GM12875 (cell line): ENCODE measurements around the gene SPATA33.

Source experiments
- H3K4me3 ChIP-seq: one replicate; pipeline ENCODE4 v1.5.1; 2011; ENCODE audit warnings: low read depth, low read length, control low read depth
- TF ChIP-seq, protein P1 (sequence below): IDR thresholded peaks from 2 replicates; pipeline ENCODE4 v1.5.1; 2011; ENCODE audit warnings: low read depth, mild to moderate bottlenecking, control low read depth, inconsistent platforms, low read length, moderate library complexity, borderline replicate concordance; ENCODE audit not compliant: insufficient read depth

The SPATA33 gene

DNA sequence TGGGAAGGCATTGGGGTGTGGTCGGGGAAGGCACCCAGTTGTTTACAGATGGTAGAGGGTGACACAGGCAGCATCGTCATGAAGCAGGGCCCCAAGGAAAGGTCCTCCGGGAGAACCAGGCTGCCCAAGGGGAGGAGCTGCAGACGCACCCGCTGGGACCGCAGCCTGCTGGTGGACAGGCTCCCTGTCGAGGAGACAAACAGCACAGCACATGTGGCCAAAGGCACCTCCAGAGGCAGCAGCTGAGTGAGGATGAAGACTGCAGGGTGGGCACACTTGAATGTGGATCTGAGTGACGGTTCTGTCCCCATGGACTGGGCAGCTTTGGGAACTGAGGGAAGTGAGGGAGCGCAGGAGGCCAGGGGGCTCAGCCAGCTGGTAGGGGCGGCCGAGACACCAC, 12.5 kb upstream of the SPATA33 start:
- no peak overlapping the region for H3K4me3 ChIP-seq
- TF ChIP-seq, protein P1, sequence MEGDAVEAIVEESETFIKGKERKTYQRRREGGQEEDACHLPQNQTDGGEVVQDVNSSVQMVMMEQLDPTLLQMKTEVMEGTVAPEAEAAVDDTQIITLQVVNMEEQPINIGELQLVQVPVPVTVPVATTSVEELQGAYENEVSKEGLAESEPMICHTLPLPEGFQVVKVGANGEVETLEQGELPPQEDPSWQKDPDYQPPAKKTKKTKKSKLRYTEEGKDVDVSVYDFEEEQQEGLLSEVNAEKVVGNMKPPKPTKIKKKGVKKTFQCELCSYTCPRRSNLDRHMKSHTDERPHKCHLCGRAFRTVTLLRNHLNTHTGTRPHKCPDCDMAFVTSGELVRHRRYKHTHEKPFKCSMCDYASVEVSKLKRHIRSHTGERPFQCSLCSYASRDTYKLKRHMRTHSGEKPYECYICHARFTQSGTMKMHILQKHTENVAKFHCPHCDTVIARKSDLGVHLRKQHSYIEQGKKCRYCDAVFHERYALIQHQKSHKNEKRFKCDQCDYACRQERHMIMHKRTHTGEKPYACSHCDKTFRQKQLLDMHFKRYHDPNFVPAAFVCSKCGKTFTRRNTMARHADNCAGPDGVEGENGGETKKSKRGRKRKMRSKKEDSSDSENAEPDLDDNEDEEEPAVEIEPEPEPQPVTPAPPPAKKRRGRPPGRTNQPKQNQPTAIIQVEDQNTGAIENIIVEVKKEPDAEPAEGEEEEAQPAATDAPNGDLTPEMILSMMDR, result no peak

- no peak overlapping the region for H3K4me3 ChIP-seq
- TF ChIP-seq, protein P1, result no peak
These were observed 11.4 kb upstream of the SPATA33 start for GRCh38 chr16:89646270-89646669.

DNA sequence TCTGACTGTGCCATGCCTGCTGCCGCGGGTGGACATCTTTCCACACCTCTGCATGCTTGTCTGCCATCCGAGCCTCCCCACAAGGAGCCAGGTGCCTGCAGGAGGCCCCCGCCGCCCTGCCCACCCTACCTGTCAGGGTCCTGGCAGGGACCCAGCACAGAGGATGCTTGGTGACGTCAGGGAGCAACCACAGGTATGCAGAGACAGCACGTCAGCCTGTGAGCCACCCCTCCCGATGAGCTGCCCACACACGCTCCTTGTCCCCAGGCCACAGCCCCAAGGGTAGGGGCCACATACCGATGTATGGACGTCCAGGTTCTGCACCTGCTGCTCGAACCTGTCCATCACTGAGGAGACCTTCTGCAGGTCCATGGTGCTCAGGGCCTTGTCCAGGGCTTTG, 10.7 kb upstream of the SPATA33 start:
- TF ChIP-seq, protein P1, result no peak
- H3K4me3 ChIP-seq, result no peak overlapping the region

- TF ChIP-seq, protein P1, result no peak
These were observed 6.1 kb upstream of the SPATA33 start for GRCh38 chr16:89651584-89651983.

GRCh38 chr16:89653656-89654295, 3.9 kb upstream of the SPATA33 start:
- H3K4me3 ChIP-seq, result no peak overlapping the region
- TF ChIP-seq, protein P1, result no peak

More at GRCh38 chr16:89651584-89651983, 6.1 kb upstream of the SPATA33 start:
- H3K4me3 ChIP-seq, result no peak overlapping the region

DNA sequence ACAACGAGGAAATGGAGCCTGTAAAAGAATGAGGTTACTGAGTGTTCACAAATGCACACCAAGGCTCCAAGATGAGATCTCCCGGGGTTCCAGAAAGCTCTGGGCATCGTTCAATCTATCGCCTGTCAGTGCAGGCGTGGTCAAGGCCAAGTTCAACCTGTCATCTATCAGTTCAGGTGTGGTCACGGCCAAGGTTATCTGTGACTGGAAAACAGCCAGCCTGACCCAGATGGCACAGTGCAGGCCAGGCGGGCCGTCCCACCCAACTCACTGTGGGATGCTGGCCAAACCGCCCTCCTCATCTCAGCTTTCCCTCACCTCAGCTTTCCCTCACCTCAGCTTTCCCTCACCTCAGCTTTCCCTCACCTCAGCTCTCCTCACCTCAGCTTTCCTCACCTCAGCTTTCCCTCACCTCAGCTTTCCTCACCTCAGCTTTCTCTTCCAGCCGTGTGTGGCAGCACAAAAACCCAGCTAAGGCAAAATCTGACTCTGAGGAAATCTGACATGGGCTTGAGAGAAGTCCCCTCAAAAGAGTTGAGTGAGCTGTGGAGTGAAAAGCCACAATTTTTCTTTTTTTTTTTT, 2.5 kb upstream of the SPATA33 start:
- TF ChIP-seq, protein P1, result no peak
- no peak overlapping the region for H3K4me3 ChIP-seq
